H54 (cell line): ENCODE results near the gene SHROOM3.

ENCODE experiments used
- DNase-seq: peaks from one replicate; pipeline ENCODE4 v3.0.0; 2011; ENCODE audit warnings: low spot score, mixed read lengths; ENCODE audit not compliant: insufficient read length
- FAIRE-seq: peaks from 3 replicates; lab custom pipeline; 2011; peaks lifted over from hg19 to GRCh38; lab: Jason Lieb, UNC
- POLR2A ChIP-seq: IDR thresholded peaks from 2 replicates; pipeline ENCODE4 v1.6.1; 2011; ENCODE audit warnings: low read depth, mild to moderate bottlenecking, low read length

Gene SHROOM3

GRCh38 chr4:76644831-76645485 lies 209.9 kb downstream of the SHROOM3 start:
- no peak for DNase-seq
- no peak for TF ChIP-seq POLR2A
- no peak for FAIRE-seq

- DNase-seq, result no peak
- no peak for TF ChIP-seq POLR2A
- FAIRE-seq, result no peak
Measured at GRCh38 chr4:76649086-76649485, 214.1 kb downstream of the SHROOM3 start.

- no peak for FAIRE-seq
- no peak for DNase-seq
- TF ChIP-seq POLR2A, result no peak
Measured at GRCh38 chr4:76651616-76652015, 216.6 kb downstream of the SHROOM3 start.

GRCh38 chr4:76652389-76652788 lies 217.4 kb downstream of the SHROOM3 start:
- FAIRE-seq, result no peak

GRCh38 chr4:76654084-76654483 lies 219.1 kb downstream of the SHROOM3 start:
- DNase-seq, result no peak
- no peak for TF ChIP-seq POLR2A
- no peak for FAIRE-seq

More at GRCh38 chr4:76652389-76652788, 217.4 kb downstream of the SHROOM3 start:
- TF ChIP-seq POLR2A, result no peak
- DNase-seq, result no peak

GRCh38 chr4:76654791-76655190 lies 219.8 kb downstream of the SHROOM3 start:
- TF ChIP-seq POLR2A, result no peak
- DNase-seq, result no peak
- FAIRE-seq, result no peak

GRCh38 chr4:76655566-76656479 lies 220.8 kb downstream of the SHROOM3 start:
- FAIRE-seq (no peak), DNase-seq (no peak)
- no peak for TF ChIP-seq POLR2A

- no peak for DNase-seq
- no peak for FAIRE-seq
- TF ChIP-seq POLR2A, result no peak
Measured at GRCh38 chr4:76657443-76657842, 222.4 kb downstream of the SHROOM3 start.

- TF ChIP-seq POLR2A, result no peak
- FAIRE-seq (no peak), DNase-seq (no peak)
Measured at GRCh38 chr4:76658231-76659102, 223.4 kb downstream of the SHROOM3 start.

- TF ChIP-seq POLR2A, result no peak
- DNase-seq (no peak), FAIRE-seq (no peak)
Measured at GRCh38 chr4:76659103-76659490, 224.1 kb downstream of the SHROOM3 start.

- DNase-seq, result no peak
- no peak for TF ChIP-seq POLR2A
- FAIRE-seq, result no peak
Measured at GRCh38 chr4:76663824-76664223, 228.8 kb downstream of the SHROOM3 start.

- no peak for TF ChIP-seq POLR2A
- no peak for DNase-seq
- no peak for FAIRE-seq
Measured at GRCh38 chr4:76665153-76665552, 230.1 kb downstream of the SHROOM3 start.

GRCh38 chr4:76665721-76666120 lies 230.7 kb downstream of the SHROOM3 start:
- no peak for DNase-seq
- no peak for FAIRE-seq
- TF ChIP-seq POLR2A, result no peak

GRCh38 chr4:76666944-76667532 lies 232.0 kb downstream of the SHROOM3 start:
- no peak for TF ChIP-seq POLR2A
- no peak for DNase-seq
- no peak for FAIRE-seq
